GM18507 (cell line): ENCODE measurements around the gene UBE2L3.
"Not testable (repeated sequence)": the region's sequence is repeated elsewhere in the genome, so short reads cannot be mapped to it uniquely, and the experiment has no call there.

Experiments
- DNase-seq: peaks from one replicate; pipeline ENCODE4 v3.0.0; 2011; ENCODE audit warnings: low read depth; ENCODE audit not compliant: insufficient read length; ENCODE audit errors: extremely low spot score
- FAIRE-seq: peaks from 2 replicates; lab custom pipeline; 2011; peaks lifted over from hg19 to GRCh38; lab: Jason Lieb, UNC

UBE2L3 gene

GRCh38 chr22:21569459-21570170 is 2.1 kb downstream of the UBE2L3 start:
- no peak for DNase-seq
- FAIRE-seq: peak; percentile 53

DNA sequence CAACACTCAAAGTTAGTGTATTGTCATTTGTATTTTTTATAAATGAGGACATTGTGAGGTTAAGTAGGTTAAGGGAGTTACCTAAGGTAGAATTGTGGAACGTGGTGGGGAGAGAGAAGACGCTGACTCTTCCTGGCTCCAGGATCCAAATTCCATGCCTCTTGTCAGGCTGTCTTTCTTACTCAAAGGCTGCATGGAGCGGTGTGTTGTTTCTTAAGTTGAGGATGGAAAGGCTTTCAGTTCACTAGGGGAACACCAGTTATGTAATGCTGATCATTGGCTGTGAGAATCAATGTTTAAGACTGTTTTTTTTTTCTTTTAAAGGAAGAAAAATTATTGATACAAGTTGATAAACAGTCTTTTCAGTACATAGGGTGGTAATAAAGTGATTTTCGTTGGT is 2.9 kb downstream of the UBE2L3 start:
- FAIRE-seq (no peak), DNase-seq (no peak)

DNA sequence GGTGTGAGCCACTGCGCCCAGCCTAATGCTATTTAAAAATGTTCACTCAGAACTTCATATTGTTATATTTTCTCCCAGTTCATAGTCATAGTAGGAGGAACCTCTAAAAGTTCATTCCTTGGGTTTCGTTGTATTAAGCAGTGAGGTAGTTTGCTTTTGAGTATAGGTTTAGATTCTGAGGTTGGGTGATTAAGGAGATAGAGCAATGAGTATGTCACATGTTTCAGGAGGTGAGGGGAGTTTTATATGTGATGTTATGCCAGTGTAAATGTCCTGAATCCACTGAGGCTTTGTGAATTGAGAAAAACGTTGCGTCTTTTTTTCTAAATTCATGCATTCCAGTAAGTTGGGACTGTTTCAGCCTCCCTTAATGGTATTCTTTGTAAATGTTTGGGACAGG is 4.2 kb downstream of the UBE2L3 start:
- DNase-seq (no peak), FAIRE-seq (no peak)

- no peak for DNase-seq
- no peak for FAIRE-seq
Observed at GRCh38 chr22:21573293-21573734, 5.8 kb downstream of the UBE2L3 start.

DNA sequence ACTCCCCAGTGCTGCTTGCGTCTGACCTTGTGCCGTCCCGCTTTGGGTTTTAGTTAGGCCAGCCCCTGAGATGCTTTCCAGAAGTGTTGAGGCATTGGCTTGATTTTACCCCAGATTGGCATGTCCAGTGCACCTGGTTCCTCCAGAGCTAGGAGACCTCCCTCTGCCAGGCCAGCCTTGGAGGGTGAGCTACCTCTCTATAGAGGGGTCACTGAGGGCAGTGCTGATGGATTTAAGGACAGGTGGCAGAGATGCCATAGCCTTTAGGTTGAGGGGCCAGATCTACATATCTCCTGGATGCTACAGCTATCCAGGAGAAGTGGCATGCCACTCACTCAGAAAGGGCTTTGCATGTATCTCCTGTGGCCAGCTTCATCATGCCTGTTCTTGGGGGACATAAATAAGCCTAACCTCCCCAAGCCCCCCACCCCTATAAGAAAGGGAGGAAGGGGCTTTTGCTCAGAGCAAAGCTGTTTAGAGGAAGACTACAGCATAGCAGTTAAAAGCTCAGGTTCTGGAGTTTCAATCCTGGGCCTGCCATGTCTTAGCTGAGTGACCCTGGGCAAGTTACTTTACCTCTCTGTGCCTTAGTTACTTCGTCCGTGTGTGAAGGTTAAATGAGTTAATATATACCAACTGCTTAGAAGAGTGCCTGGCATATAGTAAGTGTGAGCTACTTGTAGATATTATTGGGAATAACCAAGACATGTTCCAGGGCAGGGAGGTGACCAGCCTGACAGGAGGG is 6.4 kb downstream of the UBE2L3 start:
- no peak for DNase-seq
- FAIRE-seq: no peak

GRCh38 chr22:21579474-21579851 is 11.9 kb downstream of the UBE2L3 start:
- FAIRE-seq (no peak), DNase-seq (no peak)

DNA sequence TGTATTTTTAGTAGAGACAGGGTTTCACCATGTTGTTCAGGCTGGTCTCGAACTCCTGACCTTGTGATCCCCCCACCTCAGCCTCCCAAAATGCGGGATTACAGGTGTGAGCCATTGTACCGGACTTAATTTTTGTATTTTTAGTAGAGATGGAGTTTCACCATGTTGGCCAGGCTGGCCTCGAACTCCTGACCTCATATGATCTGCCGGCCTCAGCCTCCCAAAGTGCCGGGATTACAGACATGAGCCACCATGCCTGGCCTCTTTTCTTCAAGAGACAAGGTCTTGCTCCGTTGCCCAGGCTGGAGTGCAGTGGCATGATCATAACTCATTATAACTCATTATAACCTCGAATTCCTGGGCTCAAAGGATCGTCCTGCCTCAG is 13.1 kb downstream of the UBE2L3 start:
- FAIRE-seq, DNase-seq: not testable (repeated sequence)

- FAIRE-seq, DNase-seq: not testable (repeated sequence)
Observed at GRCh38 chr22:21581009-21581713, 13.6 kb downstream of the UBE2L3 start.

- no peak for DNase-seq
- FAIRE-seq: no peak
Observed at GRCh38 chr22:21582801-21583740, 15.6 kb downstream of the UBE2L3 start.

DNA sequence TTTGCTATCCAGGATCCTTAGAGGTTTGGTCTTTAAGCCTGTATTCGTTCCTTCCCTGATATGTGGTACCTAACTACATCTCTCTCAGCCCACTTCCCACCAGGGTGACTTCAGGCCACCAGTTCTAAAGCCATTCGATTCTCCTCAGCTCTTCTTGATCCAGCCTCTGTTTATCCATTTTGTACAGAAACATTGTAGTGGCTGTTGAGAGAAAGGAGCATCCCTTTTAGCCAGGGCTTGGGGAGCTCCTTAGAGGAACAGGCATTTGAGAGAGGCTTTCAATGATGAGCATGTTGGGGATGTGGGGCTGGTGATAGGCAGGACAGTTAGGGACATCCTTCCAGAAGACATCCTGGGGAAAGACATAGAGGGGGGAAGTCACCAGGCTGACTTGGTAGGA is 17.9 kb downstream of the UBE2L3 start:
- FAIRE-seq: no peak
- no peak for DNase-seq

GRCh38 chr22:21587803-21588611 is 20.5 kb downstream of the UBE2L3 start:
- FAIRE-seq (peak; percentile 96), DNase-seq (peak; percentile 60)

- FAIRE-seq: no peak
- DNase-seq: no peak
Observed at GRCh38 chr22:21589396-21589795, 21.9 kb downstream of the UBE2L3 start.

GRCh38 chr22:21590809-21591641 is 23.5 kb downstream of the UBE2L3 start:
- FAIRE-seq (no peak), DNase-seq (no peak)

DNA sequence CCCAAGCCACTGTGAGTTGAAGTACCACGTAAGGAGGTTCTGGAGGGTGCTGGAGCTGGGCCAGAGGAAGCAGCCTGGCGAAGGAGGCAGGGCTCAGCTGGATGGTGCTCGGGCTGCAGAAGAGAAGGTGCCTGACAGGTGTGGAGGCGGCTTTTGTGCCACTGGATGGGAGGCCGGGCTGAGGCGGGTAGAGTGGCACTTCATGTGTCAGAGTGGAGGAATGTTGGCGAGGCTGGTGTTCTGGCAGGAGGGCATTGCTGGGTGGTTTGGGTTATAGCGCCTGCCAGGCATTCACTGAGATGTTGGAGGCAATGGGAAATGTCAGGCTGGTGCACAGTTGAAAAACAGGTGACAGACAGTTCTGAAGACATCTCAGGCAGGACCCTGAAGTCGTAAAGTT is 24.2 kb downstream of the UBE2L3 start:
- DNase-seq (no peak), FAIRE-seq (no peak)

DNA sequence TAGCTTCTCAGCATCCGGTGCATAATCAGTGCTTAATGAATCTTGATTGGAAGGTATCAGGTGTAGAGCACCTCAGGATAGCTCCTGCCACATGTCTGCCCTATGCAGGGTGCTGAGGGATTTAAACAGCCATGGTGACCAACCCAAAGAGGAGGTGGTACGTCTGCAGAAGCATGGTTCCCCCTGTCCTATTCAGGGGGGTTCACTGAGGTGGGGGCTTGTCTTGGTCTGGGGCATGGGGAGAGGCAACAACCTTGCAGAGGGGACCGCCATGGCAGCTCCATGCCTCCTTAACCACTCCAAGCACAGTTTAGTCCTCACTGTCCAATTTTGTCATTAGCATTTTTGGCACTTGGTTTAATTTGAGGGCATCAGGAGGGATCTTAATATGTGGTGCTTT is 24.9 kb downstream of the UBE2L3 start:
- FAIRE-seq: no peak
- no peak for DNase-seq

DNA sequence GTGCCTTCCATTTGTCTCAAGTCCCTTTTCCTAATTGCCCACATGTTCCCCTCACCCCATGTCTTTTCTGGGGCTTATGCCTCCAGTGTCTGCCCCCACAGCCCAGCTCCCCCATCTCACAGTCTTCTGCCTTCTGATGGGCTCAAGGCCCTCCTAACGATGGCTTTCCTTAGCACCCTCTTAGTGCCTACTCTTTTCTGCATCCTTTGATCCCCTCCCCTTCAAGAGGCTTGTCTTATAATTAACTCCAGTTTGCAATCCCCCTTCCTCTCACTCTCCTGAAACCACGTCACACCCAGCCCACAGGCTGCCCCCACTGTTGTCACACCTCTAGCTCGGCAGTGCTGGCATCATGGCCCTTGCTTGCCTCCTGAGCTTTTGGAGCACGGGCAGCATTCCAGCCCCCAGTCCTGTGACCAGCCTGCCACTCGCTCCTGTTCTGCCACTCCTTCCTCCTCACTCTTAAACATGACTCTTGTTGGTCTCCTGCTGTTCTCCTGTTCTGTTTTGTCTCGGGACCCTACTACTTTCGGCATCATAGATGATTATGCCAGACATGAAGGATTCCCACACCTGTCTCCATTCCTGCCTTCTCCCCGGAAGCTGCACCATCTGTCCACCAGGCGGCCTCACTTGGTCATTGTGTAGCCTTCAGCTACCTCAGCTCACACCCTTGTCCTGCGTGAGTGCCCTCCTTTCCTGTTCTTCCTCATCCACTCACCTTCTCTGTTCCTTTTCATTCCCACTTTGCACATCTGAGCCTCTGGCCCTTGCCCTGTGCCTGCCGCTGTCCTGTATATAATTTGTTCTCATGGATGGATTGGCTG is 26.1 kb downstream of the UBE2L3 start:
- DNase-seq (no peak), FAIRE-seq (no peak)

- FAIRE-seq: no peak
- DNase-seq: no peak
Observed at GRCh38 chr22:21594865-21595452, 27.4 kb downstream of the UBE2L3 start.
